HEK293 (cell line): Measurements from ENCODE around the gene NR3C1.

Experiments used
- CTCF ChIA-PET: fragments of 350-600 bp; formaldehyde crosslinking; extraction: SDS; loops from one replicate; lab custom pipeline; 2021; ENCODE audit warnings: antibody characterized with exemption; lab: Yijun Ruan, JAX
- POLR2A ChIA-PET: fragments of 300-600 bp; formaldehyde crosslinking; extraction: SDS; loops from one replicate; lab custom pipeline; 2020; ENCODE audit warnings: antibody characterized with exemption, inconsistent platforms; lab: Yijun Ruan, JAX
- H3K27ac ChIP-seq: fragments of 200-500 bp; sonication (Bioruptor generic); 2 replicates; pipeline ENCODE4 v1.5.1; 2014; ENCODE audit warnings: low read depth, low read length, control low read depth, inconsistent platforms; ENCODE audit errors: extremely low read depth
- H3K36me3 ChIP-seq, 2 experiments: fragments of 200-500 bp in 1 of 2; sonication (Bioruptor generic) in 1 of 2; 1 replicate in 1 of 2; 2 replicates in 1 of 2; pipeline ENCODE4 v1.5.1; 2014 to 2017; ENCODE audit warnings: inconsistent platforms in 2 of 2, low read length in 2 of 2; ENCODE audit not compliant: control insufficient read depth in 2 of 2, insufficient read depth in 1 of 2
- H3K4me1 ChIP-seq: fragments of 200-500 bp; sonication (Bioruptor generic); 2 replicates; pipeline ENCODE4 v1.5.1; 2014; ENCODE audit warnings: mild to moderate bottlenecking, low read length, inconsistent platforms; ENCODE audit not compliant: control insufficient read depth, insufficient read depth
- H3K4me3 ChIP-seq: 2 replicates; pipeline ENCODE4 v1.5.1; 2011; ENCODE audit warnings: low read depth, mild to moderate bottlenecking, control low read depth, low read length, moderate library complexity
- H3K9me3 ChIP-seq: fragments of 200-500 bp; sonication (Bioruptor generic); 2 replicates; pipeline ENCODE4 v1.5.1; 2014; ENCODE audit warnings: low read depth, low read length, inconsistent platforms; ENCODE audit not compliant: control insufficient read depth, insufficient read depth
- FEZF1 ChIP-seq: fragments of 450-650 bp; formaldehyde crosslinking; IDR thresholded peaks from 2 replicates; pipeline ENCODE4 v1.5.1; 2016; ENCODE audit warnings: missing biosample characterization, missing genetic modification characterization
- IKZF3 ChIP-seq: fragments of 450-650 bp; IDR thresholded peaks from 2 replicates; pipeline ENCODE4 v1.5.0; 2018; ENCODE audit warnings: missing biosample characterization, mild to moderate bottlenecking, missing genetic modification characterization, moderate library complexity
- INSM2 ChIP-seq: fragments of 450-650 bp; formaldehyde crosslinking; IDR thresholded peaks from 2 replicates; pipeline ENCODE4 v1.5.1; 2016; ENCODE audit warnings: missing biosample characterization, missing genetic modification characterization
- MEIS1 ChIP-seq: sonication (generic); formaldehyde crosslinking; IDR thresholded peaks from 2 replicates; pipeline ENCODE4 v1.8.1; 2022; ENCODE audit warnings: missing genetic modification reagents, mild to moderate bottlenecking, borderline replicate concordance
- SP3 ChIP-seq: fragments of 450-650 bp; formaldehyde crosslinking; IDR thresholded peaks from 2 replicates; pipeline ENCODE4 v1.5.1; 2016; ENCODE audit warnings: missing biosample characterization, missing genetic modification characterization
- SP7 ChIP-seq: fragments of 450-650 bp; formaldehyde crosslinking; IDR thresholded peaks from 2 replicates; pipeline ENCODE4 v1.5.1; 2016; ENCODE audit warnings: missing biosample characterization, missing genetic modification characterization
- ZBTB17 ChIP-seq: fragments of 450-650 bp; formaldehyde crosslinking; IDR thresholded peaks from 2 replicates; pipeline ENCODE4 v1.5.1; 2016; ENCODE audit warnings: missing biosample characterization, missing genetic modification characterization
- ZFP41 ChIP-seq: fragments of 450-650 bp; formaldehyde crosslinking; IDR thresholded peaks from 2 replicates; pipeline ENCODE4 v1.5.1; 2016; ENCODE audit warnings: missing biosample characterization, missing genetic modification characterization, borderline replicate concordance
- ZNF10 ChIP-seq: fragments of 450-650 bp; formaldehyde crosslinking; IDR thresholded peaks from 2 replicates; pipeline ENCODE4 v1.5.1; 2017; ENCODE audit warnings: missing biosample characterization, missing genetic modification characterization
- ZNF146 ChIP-seq: fragments of 450-650 bp; formaldehyde crosslinking; IDR thresholded peaks from 2 replicates; pipeline ENCODE4 v1.5.1; 2016; ENCODE audit warnings: missing biosample characterization, missing genetic modification characterization
- ZNF18 ChIP-seq: fragments of 450-650 bp; formaldehyde crosslinking; IDR thresholded peaks from 2 replicates; pipeline ENCODE4 v1.5.1; 2016; ENCODE audit warnings: missing biosample characterization, missing genetic modification characterization
- ZNF23 ChIP-seq: fragments of 450-650 bp; formaldehyde crosslinking; IDR thresholded peaks from 2 replicates; pipeline ENCODE4 v1.5.1; 2016; ENCODE audit warnings: missing biosample characterization, missing genetic modification characterization, borderline replicate concordance
- ZNF248 ChIP-seq: fragments of 450-650 bp; formaldehyde crosslinking; IDR thresholded peaks from 2 replicates; pipeline ENCODE4 v1.5.1; 2017; ENCODE audit warnings: missing biosample characterization, missing genetic modification characterization
- ZNF302 ChIP-seq: fragments of 450-650 bp; formaldehyde crosslinking; IDR thresholded peaks from 2 replicates; pipeline ENCODE4 v1.5.1; 2016; ENCODE audit warnings: missing biosample characterization, missing genetic modification characterization, low read depth
- ZNF341 ChIP-seq: fragments of 450-650 bp; formaldehyde crosslinking; IDR thresholded peaks from 2 replicates; pipeline ENCODE4; 2016; ENCODE audit warnings: low read depth, missing biosample characterization, missing genetic modification characterization
- ZNF449 ChIP-seq: fragments of 450-650 bp; formaldehyde crosslinking; IDR thresholded peaks from 2 replicates; pipeline ENCODE4 v1.5.1; 2017; ENCODE audit warnings: missing biosample characterization, mild to moderate bottlenecking, missing genetic modification characterization, moderate library complexity
- ZNF501 ChIP-seq: fragments of 450-650 bp; formaldehyde crosslinking; IDR thresholded peaks from 2 replicates; pipeline ENCODE4 v1.5.1; 2016; ENCODE audit warnings: missing biosample characterization, missing genetic modification characterization
- ZNF549 ChIP-seq: fragments of 450-650 bp; IDR thresholded peaks from 2 replicates; pipeline ENCODE4 v1.5.1; 2018; ENCODE audit warnings: missing biosample characterization, missing genetic modification characterization, mild to moderate bottlenecking, inconsistent platforms, moderate library complexity
- ZNF624 ChIP-seq: fragments of 450-650 bp; formaldehyde crosslinking; IDR thresholded peaks from 2 replicates; pipeline ENCODE4 v1.5.1; 2017; ENCODE audit warnings: missing biosample characterization, missing genetic modification characterization
- ZNF629 ChIP-seq: fragments of 450-650 bp; formaldehyde crosslinking; IDR thresholded peaks from 2 replicates; pipeline ENCODE4 v1.5.1; 2017; ENCODE audit warnings: missing biosample characterization, missing genetic modification characterization
- ZNF664 ChIP-seq: fragments of 450-650 bp; formaldehyde crosslinking; IDR thresholded peaks from 2 replicates; pipeline ENCODE4 v1.5.1; 2016; ENCODE audit warnings: missing biosample characterization, missing genetic modification characterization
- ZNF677 ChIP-seq: fragments of 450-650 bp; IDR thresholded peaks from 2 replicates; pipeline ENCODE4 v1.5.0; 2018; ENCODE audit warnings: missing biosample characterization, mild to moderate bottlenecking, missing genetic modification characterization, moderate library complexity
- TF ChIP-seq, protein P1 (sequence below): fragments of 450-650 bp; formaldehyde crosslinking; IDR thresholded peaks from 2 replicates; pipeline ENCODE4 v1.5.1; 2016; ENCODE audit warnings: missing biosample characterization, missing genetic modification characterization
- TF ChIP-seq, protein P2 (sequence below): fragments of 450-650 bp; formaldehyde crosslinking; IDR thresholded peaks from 2 replicates; pipeline ENCODE4 v1.5.1; 2017; ENCODE audit warnings: missing biosample characterization, missing genetic modification characterization
- TF ChIP-seq, protein P3 (sequence below): fragments of 450-650 bp; IDR thresholded peaks from 2 replicates; pipeline ENCODE4 v1.5.1; 2018; ENCODE audit warnings: missing biosample characterization, missing genetic modification characterization
- TF ChIP-seq, protein P4 (sequence below): fragments of 450-650 bp; formaldehyde crosslinking; IDR thresholded peaks from 2 replicates; pipeline ENCODE4 v1.5.1; 2017; ENCODE audit warnings: missing biosample characterization, missing genetic modification characterization

Gene NR3C1

DNA sequence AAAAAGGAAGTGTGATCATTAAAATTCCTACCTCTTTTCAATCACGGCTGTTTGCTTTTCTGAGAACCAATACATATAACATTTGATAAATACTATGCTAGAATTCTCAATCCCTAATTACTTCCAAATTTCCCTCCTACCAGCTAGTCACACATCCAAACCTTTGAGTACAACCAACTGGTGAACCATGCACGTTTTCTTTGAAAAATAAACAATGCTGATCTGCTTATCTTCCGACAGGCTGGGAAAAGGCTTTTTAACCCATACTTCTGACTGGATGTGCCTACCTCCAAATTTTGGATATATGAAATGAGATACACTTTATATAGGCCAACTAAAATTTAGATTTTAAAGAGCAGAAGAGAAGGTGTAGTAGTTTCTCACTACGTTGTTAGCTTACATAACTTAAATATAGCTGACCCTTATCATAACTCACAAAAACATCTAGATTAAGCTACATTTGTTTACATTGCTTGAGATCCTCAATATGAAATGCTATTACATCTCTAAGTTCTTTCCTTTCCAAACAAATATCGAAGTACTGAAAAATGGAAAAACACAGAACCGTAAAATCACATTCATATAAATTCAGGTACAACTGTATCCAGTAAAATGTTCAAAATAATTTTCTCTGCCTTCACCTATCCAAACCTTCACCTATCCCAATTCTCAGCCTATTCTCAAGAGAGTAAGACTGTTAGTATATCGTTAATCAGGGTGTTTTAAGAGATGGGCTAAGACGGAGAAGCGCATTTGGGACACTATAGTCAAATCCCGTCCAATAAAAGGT, 2.1 kb downstream of the NR3C1 start:
- Histone ChIP-seq H3K4me1 (peaks cover 10% of the 10 kb centered on the region), H3K36me3 (peaks cover 0 to 12% of the 10 kb centered on the region in 2 experiments; a peak in 1 of 3 replicates), H3K27ac (peak overlapping the region; percentile 99), H3K4me3 (peak overlapping the region; percentile 95), H3K9me3 (no peaks in the 10 kb centered on the region)
- CTCF ChIA-PET, result interaction anchor here (0.5 to 2.3 kb wide), 11 partner anchors 130 to 1064 kb away, joined by 3 to 9 read pairs (median 3); no protein-coding TSS in a partner anchor
- POLR2A ChIA-PET, result interaction anchor here (1.4 kb wide), 1 partner anchor 314 kb away, joined by 4 read pairs; no protein-coding TSS in a partner anchor
- TF ChIP-seq, protein P1, sequence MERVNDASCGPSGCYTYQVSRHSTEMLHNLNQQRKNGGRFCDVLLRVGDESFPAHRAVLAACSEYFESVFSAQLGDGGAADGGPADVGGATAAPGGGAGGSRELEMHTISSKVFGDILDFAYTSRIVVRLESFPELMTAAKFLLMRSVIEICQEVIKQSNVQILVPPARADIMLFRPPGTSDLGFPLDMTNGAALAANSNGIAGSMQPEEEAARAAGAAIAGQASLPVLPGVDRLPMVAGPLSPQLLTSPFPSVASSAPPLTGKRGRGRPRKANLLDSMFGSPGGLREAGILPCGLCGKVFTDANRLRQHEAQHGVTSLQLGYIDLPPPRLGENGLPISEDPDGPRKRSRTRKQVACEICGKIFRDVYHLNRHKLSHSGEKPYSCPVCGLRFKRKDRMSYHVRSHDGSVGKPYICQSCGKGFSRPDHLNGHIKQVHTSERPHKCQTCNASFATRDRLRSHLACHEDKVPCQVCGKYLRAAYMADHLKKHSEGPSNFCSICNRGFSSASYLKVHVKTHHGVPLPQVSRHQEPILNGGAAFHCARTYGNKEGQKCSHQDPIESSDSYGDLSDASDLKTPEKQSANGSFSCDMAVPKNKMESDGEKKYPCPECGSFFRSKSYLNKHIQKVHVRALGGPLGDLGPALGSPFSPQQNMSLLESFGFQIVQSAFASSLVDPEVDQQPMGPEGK (tag by site-specific recombination), result no peak
- no peak for TF ChIP-seq ZFP41 (tag by site-specific recombination)
- TF ChIP-seq ZNF549 (tag by site-specific recombination), result no peak
- no peak for TF ChIP-seq ZNF629
- no peak for TF ChIP-seq ZNF146
- TF ChIP-seq, protein P2, sequence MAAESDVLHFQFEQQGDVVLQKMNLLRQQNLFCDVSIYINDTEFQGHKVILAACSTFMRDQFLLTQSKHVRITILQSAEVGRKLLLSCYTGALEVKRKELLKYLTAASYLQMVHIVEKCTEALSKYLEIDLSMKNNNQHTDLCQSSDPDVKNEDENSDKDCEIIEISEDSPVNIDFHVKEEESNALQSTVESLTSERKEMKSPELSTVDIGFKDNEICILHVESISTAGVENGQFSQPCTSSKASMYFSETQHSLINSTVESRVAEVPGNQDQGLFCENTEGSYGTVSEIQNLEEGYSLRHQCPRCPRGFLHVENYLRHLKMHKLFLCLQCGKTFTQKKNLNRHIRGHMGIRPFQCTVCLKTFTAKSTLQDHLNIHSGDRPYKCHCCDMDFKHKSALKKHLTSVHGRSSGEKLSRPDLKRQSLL (tag by site-specific recombination), result no peak
- TF ChIP-seq IKZF3, result 0 out of 2 replicates have a peak, but pooled peaks have one; percentile 23
- TF ChIP-seq INSM2 (tag by site-specific recombination), result no peak
- TF ChIP-seq MEIS1 (CRISPR knock-in tag), result no peak
- TF ChIP-seq, protein P3, sequence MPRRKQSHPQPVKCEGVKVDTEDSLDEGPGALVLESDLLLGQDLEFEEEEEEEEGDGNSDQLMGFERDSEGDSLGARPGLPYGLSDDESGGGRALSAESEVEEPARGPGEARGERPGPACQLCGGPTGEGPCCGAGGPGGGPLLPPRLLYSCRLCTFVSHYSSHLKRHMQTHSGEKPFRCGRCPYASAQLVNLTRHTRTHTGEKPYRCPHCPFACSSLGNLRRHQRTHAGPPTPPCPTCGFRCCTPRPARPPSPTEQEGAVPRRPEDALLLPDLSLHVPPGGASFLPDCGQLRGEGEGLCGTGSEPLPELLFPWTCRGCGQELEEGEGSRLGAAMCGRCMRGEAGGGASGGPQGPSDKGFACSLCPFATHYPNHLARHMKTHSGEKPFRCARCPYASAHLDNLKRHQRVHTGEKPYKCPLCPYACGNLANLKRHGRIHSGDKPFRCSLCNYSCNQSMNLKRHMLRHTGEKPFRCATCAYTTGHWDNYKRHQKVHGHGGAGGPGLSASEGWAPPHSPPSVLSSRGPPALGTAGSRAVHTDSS (tag by site-specific recombination), result no peak
- TF ChIP-seq ZNF341 (tag by site-specific recombination), result no peak
- TF ChIP-seq FEZF1 (tag by site-specific recombination), result peak; percentile 45; the same call in 1 of the 2 replicates
- TF ChIP-seq SP3 (tag by site-specific recombination), result no peak
- no peak for TF ChIP-seq SP7 (tag by site-specific recombination)
- no peak for TF ChIP-seq ZNF302 (tag by site-specific recombination)
- TF ChIP-seq ZNF10 (tag by site-specific recombination), result peak; percentile 69; the same call in 1 of the 2 replicates
- TF ChIP-seq ZBTB17, result peak; percentile 49; the same call in 1 of the 2 replicates
- TF ChIP-seq ZNF18, result no peak
- no peak for TF ChIP-seq ZNF449 (tag by site-specific recombination)
- TF ChIP-seq ZNF624 (tag by site-specific recombination), result no peak
- TF ChIP-seq ZNF501 (tag by site-specific recombination), result no peak
- TF ChIP-seq, protein P4, sequence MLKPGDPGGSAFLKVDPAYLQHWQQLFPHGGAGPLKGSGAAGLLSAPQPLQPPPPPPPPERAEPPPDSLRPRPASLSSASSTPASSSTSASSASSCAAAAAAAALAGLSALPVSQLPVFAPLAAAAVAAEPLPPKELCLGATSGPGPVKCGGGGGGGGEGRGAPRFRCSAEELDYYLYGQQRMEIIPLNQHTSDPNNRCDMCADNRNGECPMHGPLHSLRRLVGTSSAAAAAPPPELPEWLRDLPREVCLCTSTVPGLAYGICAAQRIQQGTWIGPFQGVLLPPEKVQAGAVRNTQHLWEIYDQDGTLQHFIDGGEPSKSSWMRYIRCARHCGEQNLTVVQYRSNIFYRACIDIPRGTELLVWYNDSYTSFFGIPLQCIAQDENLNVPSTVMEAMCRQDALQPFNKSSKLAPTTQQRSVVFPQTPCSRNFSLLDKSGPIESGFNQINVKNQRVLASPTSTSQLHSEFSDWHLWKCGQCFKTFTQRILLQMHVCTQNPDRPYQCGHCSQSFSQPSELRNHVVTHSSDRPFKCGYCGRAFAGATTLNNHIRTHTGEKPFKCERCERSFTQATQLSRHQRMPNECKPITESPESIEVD (tag by site-specific recombination), result peak; percentile 79
- no peak for TF ChIP-seq ZNF23 (tag by site-specific recombination)
- TF ChIP-seq ZNF248 (tag by site-specific recombination), result no peak
- TF ChIP-seq ZNF677 (tag by site-specific recombination), result no peak
- peak; percentile 97 for TF ChIP-seq ZNF664
